22Rv1 (cell line): Measurements from ENCODE around the gene CCND2.

Experiments used
- H3K27ac ChIP-seq: fragments of 450-650 bp; 2 replicates; pipeline ENCODE4 v1.5.1; 2017
- CTCF ChIP-seq: fragments of 450-650 bp; IDR thresholded peaks from 2 replicates; pipeline ENCODE4 v1.5.1; 2017; ENCODE audit warnings: mild to moderate bottlenecking
- ZFX ChIP-seq: fragments of 450-650 bp; IDR thresholded peaks from 2 replicates; pipeline ENCODE4 v1.6.1; 2017; ENCODE audit warnings: antibody characterized with exemption, borderline replicate concordance

Gene CCND2

DNA sequence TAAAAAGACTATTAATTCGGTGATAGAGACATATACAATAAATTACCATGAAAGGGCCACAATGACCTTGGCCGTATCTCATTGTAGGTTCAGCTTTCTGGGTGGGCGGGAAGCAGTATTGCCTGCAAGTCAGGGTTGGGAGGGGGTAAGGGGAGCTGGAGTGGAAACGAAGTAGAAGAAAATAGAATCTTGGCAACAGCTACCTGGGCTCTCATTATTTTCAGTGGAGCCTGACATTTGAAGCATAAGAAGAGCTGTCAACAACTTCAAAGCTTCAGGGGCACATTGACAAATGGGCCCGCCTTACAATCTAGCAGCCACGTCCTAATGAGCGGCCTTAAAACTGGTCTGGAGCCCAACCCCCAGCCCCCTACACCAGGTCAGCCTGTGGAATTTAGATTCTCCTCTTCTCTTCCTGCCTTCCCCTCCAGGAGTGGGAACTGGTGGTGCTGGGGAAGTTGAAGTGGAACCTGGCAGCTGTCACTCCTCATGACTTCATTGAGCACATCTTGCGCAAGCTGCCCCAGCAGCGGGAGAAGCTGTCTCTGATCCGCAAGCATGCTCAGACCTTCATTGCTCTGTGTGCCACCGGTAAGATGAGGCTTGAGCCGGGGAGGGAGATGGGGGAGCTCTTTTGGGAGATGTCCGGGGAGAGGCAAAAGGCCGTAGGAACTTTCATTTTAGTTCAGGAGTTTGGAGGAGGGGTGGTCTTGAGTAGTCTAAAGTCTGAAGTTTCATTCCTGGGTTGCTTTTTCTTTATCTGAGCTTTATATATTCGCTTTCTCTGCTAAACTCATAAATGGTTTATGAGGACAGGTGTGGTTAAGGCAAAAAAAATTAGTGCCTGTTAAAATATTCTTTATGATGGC is 5.0 kb downstream of the CCND2 start:
- no peak overlapping the region for H3K27ac ChIP-seq
- TF ChIP-seq ZFX, result no peak
- TF ChIP-seq CTCF, result no peak

DNA sequence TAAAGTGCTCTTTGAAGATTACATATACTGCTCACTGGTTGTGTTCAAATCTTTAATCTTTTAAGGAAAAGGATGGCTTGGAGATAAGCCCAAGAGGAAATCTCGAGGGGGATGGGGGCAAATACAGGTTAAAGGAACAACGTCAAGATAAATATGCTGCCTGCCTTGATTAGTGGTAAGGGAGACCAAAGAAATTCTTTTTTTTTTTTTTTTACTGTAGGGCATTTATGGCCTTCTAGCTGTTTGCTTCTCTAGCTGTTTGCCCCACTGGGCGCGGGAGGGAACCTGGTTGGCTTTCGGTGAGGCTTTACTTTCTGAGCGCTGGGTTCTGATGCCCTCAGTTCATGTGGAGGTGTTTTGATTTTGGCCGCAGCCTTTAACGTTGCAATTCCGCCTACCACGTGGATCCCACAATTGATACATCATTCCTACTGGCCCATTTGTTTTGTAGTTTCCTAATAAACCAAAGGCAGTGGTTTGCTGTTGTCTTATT is 5.7 kb downstream of the CCND2 start:
- no peak overlapping the region for H3K27ac ChIP-seq
- TF ChIP-seq CTCF, result no peak
- no peak for TF ChIP-seq ZFX

DNA sequence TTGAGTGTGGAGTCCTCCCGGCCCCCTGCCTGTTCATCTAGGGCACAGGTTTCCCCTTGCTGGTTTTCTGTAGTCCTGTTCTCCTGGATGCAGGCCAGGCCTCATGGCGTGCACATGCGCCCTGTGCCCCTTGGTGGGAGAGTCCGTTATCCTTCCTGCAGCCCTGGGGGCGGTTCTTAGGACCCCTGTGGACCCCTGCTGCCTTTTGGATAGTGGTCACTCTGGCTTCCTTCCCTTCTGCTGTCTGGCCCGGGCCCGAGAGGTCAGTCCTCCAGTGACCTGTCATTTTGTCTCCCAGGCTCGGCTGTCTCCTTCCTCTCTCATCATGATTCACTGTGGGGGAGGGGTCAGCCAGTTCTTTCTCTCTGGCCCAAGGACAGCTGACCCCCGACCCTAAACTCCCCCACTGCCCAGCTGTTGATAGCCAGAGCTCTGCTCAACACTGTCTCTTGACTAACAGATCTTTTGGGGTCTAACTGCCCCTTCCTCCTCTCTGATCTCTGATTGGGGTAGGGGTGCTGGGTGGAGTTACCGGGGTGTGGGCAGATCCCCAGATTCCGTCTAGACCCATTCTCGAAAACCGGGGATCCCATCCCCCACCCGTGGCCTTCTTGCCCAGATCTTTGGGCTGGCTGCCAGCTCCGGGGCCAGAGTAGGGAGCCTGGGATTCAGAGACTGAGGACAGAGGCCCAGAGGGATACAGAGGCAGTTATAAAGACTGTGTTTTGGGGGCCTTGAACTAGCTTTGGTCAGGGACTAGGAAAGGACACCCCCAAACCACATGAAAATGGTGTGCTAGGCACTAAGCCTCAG is 7.0 kb downstream of the CCND2 start:
- TF ChIP-seq ZFX, result no peak
- H3K27ac ChIP-seq, result no peak overlapping the region

- no peak overlapping the region for H3K27ac ChIP-seq
- TF ChIP-seq ZFX, result no peak
- TF ChIP-seq CTCF, result no peak
Measured at GRCh38 chr12:4281173-4281654, 7.7 kb downstream of the CCND2 start.

- H3K27ac ChIP-seq, result no peak overlapping the region
- TF ChIP-seq ZFX (no peak), CTCF (no peak)
Measured at GRCh38 chr12:4282103-4282891, 8.7 kb downstream of the CCND2 start.

DNA sequence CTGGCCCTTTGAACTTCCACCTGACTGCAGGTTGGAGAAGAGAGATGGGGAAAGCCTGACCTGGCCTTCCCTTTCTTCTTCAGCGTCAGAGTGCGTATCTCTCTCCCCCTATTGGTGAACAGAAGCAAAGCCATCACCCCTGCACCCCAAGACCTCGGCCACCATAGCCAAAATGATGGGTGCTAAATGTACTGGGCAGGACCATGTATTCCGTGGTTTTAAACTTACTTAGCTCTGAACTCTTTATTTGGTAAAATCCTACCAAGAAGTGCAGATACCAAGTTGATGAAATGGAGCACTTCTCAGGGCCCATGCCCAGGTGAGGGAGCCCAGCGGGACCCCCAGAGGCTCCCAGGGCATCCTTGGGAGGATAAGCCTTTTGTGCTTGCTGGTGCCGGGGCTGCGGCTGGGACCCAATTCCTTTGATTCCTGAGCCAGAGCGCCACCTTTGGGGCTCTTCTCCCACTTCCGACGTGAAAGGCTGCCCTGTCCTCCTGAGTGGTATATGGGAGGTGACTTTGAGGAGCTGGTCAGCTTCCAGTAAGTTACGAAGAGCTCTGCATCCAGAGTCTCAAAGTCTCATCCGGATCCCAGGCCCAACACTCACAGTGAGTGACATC is 9.4 kb downstream of the CCND2 start:
- 0 out of 2 replicates have a peak, but pooled peaks have one; percentile 12 for TF ChIP-seq CTCF
- TF ChIP-seq ZFX, result no peak
- no peak overlapping the region for H3K27ac ChIP-seq
